ENCODE measurements around the gene EZH1.

The EZH1 gene

GRCh38 chr17:42685831-42686230 is 59.0 kb downstream of the EZH1 start:
- no peak overlapping the region for H2AFZ ChIP-seq (ENCODE audit: low read length)
- no peak overlapping the region for H3K9ac ChIP-seq (ENCODE audit: low read length)
- H3F3A ChIP-seq (ENCODE audit: insufficient read depth, low read length): no peaks in the 10 kb centered on the region
- H3K4me3 ChIP-seq (ENCODE audit: low read depth, low read length, poor library complexity, severe bottlenecking): no peak overlapping the region
- TF ChIP-seq CTCF (IDR thresholded peaks at IDR 0.05; ENCODE audit: low read length) (no peak), EZH2 (IDR thresholded peaks at IDR 0.05; ENCODE audit: borderline replicate concordance, low read length) (no peak)
- peaks cover 13% of the 10 kb centered on the region for H3K4me1 ChIP-seq (ENCODE audit: insufficient read depth, low read length, severe bottlenecking)
- no peaks in the 10 kb centered on the region for H3K79me2 ChIP-seq (ENCODE audit: insufficient read depth, low read length)
- no peaks in the 10 kb centered on the region for H4K20me1 ChIP-seq (ENCODE audit: insufficient read depth, low read length)
- H3K4me2 ChIP-seq (ENCODE audit: low read length): no peak overlapping the region
- H3K9me3 ChIP-seq (ENCODE audit: low read length): no peaks in the 10 kb centered on the region
- H3K9me2 ChIP-seq (ENCODE audit: low read depth, low read length): no peaks in the 10 kb centered on the region
- H3K27me3 ChIP-seq (ENCODE audit: insufficient read depth, low read length): no peaks in the 10 kb centered on the region
- H3K36me3 ChIP-seq (ENCODE audit: insufficient read depth, low read length): no peaks in the 10 kb centered on the region
- no peak overlapping the region for H3K27ac ChIP-seq (ENCODE audit: low read depth, low read length, poor library complexity, severe bottlenecking)

GRCh38 chr17:42684929-42685556 is 59.8 kb downstream of the EZH1 start:
- Histone ChIP-seq H2AFZ (ENCODE audit: low read length) (no peak overlapping the region), H4K20me1 (ENCODE audit: insufficient read depth, low read length) (no peaks in the 10 kb centered on the region), H3K4me1 (ENCODE audit: insufficient read depth, low read length, severe bottlenecking) (peaks cover 15% of the 10 kb centered on the region), H3F3A (ENCODE audit: insufficient read depth, low read length) (no peaks in the 10 kb centered on the region), H3K79me2 (ENCODE audit: insufficient read depth, low read length) (no peaks in the 10 kb centered on the region), H3K27me3 (ENCODE audit: insufficient read depth, low read length) (no peaks in the 10 kb centered on the region), H3K4me2 (ENCODE audit: low read length) (no peak overlapping the region), H3K9me2 (ENCODE audit: low read depth, low read length) (no peaks in the 10 kb centered on the region), H3K4me3 (ENCODE audit: low read depth, low read length, poor library complexity, severe bottlenecking) (no peak overlapping the region), H3K9me3 (ENCODE audit: low read length) (no peaks in the 10 kb centered on the region), H3K9ac (ENCODE audit: low read length) (no peak overlapping the region), H3K27ac (ENCODE audit: low read depth, low read length, poor library complexity, severe bottlenecking) (no peak overlapping the region), H3K36me3 (ENCODE audit: insufficient read depth, low read length) (no peaks in the 10 kb centered on the region)
- TF ChIP-seq CTCF (IDR thresholded peaks at IDR 0.05; ENCODE audit: low read length): no peak
- no peak for TF ChIP-seq EZH2 (IDR thresholded peaks at IDR 0.05; ENCODE audit: borderline replicate concordance, low read length)

GRCh38 chr17:42683407-42684034 is 61.3 kb downstream of the EZH1 start:
- no peaks in the 10 kb centered on the region for H3K9me3 ChIP-seq (ENCODE audit: low read length)
- H4K20me1 ChIP-seq (ENCODE audit: insufficient read depth, low read length): no peaks in the 10 kb centered on the region
- H3K9me2 ChIP-seq (ENCODE audit: low read depth, low read length): no peaks in the 10 kb centered on the region
- H3K4me2 ChIP-seq (ENCODE audit: low read length): no peak overlapping the region
- no peaks in the 10 kb centered on the region for H3K79me2 ChIP-seq (ENCODE audit: insufficient read depth, low read length)
- H3K4me3 ChIP-seq (ENCODE audit: low read depth, low read length, poor library complexity, severe bottlenecking): no peak overlapping the region
- H2AFZ ChIP-seq (ENCODE audit: low read length): no peak overlapping the region
- H3K27me3 ChIP-seq (ENCODE audit: insufficient read depth, low read length): no peaks in the 10 kb centered on the region
- H3K4me1 ChIP-seq (ENCODE audit: insufficient read depth, low read length, severe bottlenecking): peaks cover 30% of the 10 kb centered on the region
- no peak overlapping the region for H3K9ac ChIP-seq (ENCODE audit: low read length)
- H3K27ac ChIP-seq (ENCODE audit: low read depth, low read length, poor library complexity, severe bottlenecking): no peak overlapping the region
- TF ChIP-seq EZH2 (IDR thresholded peaks at IDR 0.05; ENCODE audit: borderline replicate concordance, low read length): no peak
- TF ChIP-seq CTCF (IDR thresholded peaks at IDR 0.05; ENCODE audit: low read length): no peak
- no peaks in the 10 kb centered on the region for H3F3A ChIP-seq (ENCODE audit: insufficient read depth, low read length)
- H3K36me3 ChIP-seq (ENCODE audit: insufficient read depth, low read length): no peaks in the 10 kb centered on the region

Data from OCI-LY1 (cell line).